NCI-H1417 (cell line): ENCODE results near the gene DMC1.
"Not testable (repeated sequence)": the region's sequence is repeated elsewhere in the genome, so short reads cannot be mapped to it uniquely, and the experiment has no call there.

Source experiments
- DNase-seq, 3 experiments: peaks; one replicate each; lab custom pipeline; 2025; lab: John Stamatoyannopoulos, UW

DMC1 gene, protein sequence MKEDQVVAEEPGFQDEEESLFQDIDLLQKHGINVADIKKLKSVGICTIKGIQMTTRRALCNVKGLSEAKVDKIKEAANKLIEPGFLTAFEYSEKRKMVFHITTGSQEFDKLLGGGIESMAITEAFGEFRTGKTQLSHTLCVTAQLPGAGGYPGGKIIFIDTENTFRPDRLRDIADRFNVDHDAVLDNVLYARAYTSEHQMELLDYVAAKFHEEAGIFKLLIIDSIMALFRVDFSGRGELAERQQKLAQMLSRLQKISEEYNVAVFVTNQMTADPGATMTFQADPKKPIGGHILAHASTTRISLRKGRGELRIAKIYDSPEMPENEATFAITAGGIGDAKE

DNA sequence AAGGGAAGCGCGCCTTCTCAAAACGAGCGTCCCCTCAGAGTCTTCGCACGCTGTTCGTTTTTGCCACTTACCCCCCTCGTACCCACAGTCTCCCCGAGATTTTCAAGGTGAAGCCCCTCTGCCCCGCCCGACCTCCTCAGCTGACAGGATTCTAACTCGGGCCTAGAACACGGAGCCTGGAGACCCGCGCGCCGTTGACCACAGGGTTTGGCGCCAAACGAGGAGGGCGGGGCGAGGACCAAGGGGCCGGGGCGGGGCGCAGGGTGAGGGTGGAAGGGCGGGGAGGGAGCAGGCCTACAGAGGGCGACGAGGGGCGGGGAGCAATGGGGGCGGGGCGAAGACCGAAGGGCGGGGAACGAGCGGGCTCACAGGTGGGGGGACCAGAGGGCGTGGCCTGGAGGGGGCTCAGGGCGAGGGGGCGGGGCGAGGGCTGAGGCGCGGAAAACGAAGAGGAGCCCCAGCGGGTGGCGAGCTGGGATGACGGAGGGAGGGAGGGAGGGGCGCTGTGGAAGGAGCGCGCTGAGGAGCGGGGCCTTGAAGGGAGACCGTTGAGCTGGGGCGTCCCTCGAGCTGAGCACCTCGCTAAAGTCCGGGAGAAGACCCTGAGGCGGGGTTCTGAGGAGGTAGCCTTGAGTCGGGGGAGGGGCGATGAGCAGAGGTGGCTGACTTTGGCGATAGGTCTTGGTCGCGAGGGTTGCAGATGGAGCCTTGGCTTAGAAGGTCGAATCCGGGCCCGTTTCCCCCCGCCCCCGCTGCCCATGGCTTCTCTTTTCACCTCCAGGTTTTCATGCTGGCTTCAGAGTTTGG is at the start of gene DMC1:
DMC1 (minus strand) TSS at position 212 of the 807 bp plus-strand sequence. CDS start 1,927 bp downstream, outside the sequence.
- peak; percentile 71 to 86 (median 74) for DNase-seq

DNA sequence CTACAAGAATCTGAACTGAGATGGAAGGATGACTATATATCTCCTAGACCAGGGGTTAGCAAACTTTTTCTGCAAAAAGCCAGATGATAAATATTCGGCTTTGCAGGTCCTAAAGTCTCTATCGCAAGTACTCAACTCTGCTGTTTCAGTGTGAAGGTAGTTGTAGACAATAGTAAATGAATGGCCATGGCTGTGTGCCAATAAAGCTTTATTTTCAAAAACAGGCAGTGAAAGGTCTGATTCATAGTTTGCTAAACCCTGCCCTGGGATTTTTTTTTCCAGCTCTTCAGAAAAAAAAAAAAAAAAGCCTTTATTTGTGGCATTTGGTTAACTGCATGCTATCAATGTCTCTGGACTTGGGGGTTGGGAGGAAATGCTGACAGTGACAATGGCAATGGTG is 48.7 kb upstream of the DMC1 start:
- no peak for DNase-seq

DNA sequence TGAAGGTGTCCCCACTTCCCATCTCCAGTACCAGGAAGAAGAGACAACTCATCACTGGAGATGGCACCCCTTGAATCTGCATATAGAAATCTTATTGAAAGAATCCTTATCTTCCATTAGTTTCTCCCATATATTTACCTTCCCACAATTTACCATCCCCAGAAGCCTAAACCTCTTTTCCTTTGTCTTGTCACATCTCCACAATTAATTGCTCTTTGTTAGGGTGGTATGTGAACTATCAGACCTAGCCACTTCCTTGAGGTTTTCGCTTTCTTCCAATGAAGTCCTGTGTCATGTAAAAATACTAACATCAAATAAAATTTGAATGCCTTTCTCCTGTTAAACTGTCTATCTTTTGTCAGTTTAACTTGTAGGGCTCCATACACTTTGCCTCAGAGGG is 48.3 kb upstream of the DMC1 start:
- no peak for DNase-seq

DNA sequence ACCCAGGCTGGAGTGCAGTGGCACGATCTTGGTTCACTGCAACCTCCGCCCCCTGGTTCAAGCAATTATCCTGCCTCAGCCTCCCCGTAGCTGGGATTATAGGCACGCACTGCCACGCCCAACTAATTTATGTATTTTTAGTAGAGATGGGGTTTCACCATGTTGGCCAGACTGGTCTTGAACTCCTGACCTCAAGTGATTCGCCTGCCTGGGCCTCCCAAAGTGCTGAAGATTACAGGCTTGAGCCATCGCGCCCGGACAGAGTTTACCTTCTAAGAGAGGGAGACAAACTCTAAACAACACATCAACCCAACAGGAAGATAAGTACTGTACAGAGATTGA is 45.1 kb upstream of the DMC1 start:
- DNase-seq: not testable (repeated sequence)

DNA sequence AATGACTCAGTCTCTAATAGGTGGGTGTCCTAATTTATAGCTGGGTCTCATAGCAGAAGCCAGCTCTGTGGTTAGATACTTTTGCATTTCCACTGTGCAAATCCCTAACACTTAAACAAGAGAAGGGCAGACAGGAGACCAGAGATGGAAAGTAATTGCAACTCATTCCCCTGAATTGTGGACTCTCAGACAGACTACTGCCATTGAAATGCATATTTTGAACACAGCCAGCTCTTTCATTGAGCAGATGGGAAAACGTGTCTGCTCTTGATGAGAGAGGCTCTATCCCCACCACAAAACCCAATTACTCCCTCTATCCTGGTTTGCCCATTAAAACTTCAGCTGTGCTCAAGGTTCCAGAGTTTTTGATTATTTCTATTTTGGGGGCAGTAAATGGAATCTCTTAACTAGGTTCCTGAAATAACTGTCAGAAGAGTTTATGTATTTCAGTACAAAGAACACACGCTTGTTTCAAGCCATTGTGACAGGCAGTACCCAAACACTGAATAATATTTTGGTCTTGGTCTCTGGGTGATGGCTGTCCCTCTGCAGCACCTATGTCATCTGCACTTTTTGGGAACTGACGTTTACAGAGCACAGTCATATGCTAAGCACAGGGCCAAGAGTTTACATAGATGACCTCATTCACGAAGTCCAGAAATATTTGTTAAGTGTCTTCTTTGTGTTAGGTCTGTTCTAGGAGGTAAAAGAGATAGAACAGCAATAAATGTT is 44.5 kb upstream of the DMC1 start:
- no peak for DNase-seq

DNA sequence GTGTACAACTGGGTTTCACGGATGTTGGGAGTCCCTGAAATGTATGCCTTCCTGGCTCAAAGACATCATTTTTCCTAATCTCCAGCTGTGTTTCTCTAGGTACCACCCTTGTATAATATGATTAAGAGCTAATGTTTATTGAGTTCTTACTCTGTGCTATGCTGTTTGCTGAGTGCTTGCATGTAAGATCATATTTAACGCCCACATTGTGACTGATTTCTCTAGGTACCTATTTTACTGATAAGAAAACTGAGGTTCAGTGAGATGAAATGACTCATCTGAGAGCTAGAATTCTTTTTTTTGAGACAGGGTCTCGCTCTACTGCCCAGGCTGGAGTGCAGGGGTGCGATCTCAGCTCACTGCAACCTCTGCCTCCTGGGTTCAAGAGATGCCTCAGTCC is 43.6 kb upstream of the DMC1 start:
- no peak for DNase-seq

DNA sequence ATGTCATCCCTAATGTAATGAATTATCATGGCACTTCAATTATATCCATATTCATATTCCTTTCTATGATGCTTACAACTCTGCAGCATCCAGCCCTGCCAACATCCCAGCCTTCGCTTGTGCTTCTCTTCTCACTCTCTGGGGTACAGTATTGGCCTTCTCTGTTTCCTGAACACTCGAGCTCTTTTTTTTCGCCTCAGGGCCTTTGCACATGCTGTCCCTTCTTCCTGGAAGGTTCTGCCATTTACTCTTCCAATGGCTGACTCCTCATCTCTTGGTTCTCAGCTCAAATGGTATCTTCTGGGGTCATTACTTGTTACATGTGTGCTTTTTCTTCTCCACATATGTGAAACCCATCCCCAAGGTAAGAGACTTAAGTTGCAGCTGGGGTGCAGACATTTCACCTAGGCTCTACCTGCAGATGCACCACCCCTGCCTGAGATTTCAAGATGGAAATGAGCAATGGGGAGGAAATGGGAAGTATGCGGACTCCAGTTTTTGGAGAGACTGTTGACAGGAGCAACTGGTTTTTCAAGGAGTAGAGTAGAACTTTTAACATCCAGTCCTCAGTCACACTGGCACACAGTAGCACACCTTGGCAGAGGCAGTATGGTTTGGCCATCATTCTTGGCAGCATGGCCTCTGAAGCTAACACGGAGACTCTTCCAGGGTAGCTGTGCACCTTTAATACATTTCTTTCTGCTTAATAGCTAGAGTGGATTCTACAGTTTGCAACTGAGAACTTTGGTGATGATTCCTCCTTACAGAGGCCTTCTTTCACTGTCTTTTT is 42.4 kb upstream of the DMC1 start:
- no peak for DNase-seq

DNA sequence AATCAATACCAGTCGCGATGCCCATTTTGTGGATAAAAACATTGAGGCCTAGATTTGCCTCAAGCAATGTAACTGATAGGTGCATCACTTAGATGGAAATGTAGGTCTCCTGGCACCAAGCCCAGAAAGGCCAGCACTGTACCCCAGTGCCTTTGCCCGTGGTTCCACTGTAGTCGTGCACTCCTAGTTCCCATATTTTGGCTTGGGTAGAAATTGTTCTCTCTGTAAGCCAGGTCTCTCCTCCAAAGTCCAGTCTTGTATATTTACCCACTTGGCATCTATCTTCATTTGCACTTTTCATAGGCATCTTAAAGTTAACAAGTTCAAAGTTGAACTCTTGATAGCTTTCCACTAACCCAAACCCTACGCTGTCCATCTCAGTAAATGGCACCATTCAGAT is 41.6 kb upstream of the DMC1 start:
- no peak for DNase-seq

DNA sequence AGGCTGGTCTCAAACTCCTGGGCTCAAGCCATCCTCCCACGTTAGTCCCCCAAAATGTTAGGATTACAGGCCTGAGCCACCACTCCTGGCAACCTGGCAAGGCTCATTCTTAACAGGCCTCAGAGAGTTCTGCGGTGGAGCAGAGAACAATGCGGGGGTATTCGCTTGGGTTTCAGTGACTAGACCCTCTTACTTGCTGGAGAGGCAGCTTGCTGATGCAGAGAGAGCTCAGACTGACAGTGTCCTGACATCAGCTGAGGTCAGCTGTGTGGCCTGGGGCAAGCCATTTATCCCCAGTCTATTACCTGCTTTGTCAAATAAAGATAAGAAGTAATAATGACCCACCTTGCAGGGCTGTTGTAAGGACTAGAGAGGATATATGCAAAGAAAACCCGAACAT is 40.3 kb upstream of the DMC1 start:
- no peak for DNase-seq

DNA sequence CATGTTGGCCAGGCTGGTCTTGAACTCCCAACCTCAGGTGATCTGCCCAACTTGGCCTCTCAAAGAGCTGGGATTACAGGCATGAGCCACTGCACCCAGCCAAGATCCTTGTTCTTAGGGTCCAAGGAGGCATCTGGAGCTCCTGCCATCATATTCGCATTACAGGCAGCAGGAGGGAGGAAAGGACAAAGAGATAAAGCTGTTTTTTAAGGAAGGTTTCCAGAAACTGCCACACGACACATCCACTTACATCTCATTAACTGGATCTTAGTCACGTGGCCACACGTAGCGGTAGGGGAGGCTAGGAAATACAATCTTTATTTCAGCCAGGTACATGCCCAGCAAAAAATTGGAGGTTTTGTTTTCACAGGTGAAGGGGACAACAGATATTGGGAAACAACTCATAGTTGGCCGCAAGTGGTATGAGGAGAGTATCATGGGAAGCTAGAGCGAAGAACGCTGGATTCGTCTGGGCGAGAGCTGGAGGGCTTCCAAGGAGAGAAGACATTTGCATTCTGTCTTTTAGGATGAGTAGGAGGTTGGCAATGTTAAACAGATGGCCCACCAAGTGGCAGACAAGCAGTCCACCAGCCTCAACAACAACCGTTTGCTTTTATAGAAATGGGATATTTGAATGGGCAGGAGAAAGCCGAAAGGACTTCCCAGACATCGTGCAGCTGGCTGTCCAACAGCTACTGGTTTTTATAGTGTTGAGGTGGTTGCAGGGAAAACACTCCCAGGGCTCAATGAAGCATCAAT is 39.2 kb upstream of the DMC1 start:
- no peak for DNase-seq

DNA sequence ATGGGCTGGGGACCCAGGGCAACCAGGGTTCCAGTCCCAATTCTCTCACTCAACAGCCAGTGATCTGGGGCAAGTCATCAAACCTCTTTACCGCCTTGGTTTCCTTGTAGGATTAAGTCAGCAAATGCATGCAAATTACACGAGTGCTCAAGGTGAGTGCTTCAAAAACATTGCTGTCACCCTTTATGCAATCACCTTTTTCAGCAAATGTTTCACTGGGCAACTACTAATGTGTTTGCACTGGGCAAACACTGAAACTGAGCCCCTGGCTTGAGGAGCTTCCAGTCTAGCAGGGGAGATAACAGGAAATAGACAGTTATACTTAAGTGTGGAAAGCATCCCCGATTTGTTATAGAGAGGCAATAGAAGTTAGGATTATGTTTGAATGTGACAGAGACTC is 37.7 kb upstream of the DMC1 start:
- no peak for DNase-seq

DNA sequence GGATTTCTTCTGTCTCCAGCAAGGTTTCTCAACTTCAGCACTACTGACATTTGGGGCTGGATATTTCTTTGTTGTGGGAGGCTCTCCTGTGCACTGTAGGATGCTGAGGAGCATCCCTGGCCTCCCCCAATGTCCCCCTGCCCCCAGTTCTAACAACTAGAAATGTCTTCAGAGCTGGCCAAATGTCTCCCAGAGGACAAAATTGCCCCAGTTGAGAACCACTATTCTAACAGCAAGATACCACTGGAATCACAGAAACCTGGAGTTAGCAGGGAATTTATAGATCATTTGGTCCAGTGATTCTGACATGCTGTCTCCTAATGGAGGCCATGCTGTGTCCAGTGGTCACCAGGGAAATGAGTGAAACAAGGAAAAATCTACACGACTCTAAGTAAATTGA is 32.2 kb upstream of the DMC1 start:
- DNase-seq: no peak

DNA sequence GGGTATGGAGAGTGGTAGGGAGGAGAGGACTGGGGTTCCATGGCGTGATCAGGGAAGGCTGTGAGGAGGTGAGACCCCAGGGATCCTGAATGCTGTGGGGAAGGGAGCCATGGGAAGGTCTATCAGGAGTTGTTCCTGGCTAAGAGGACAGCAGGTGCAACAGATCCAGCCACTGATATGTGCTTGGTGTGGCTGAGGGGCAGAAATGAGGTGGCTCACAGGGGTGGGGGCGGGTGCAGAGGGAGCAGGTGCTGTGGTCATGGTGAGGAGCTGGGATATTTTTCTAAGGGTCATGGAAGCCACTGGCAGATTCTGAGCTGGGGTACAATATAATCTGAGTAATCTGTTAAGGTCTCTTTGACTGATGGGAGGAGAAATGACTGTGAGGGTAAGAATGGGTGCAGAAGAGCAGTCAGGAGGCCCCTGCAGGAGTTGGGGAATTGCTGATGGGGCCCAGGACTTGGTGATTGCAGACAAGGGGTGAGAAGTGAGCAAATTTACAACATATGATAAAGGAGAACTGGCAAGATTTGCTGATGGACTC is 31.3 kb upstream of the DMC1 start:
- DNase-seq: no peak

DNA sequence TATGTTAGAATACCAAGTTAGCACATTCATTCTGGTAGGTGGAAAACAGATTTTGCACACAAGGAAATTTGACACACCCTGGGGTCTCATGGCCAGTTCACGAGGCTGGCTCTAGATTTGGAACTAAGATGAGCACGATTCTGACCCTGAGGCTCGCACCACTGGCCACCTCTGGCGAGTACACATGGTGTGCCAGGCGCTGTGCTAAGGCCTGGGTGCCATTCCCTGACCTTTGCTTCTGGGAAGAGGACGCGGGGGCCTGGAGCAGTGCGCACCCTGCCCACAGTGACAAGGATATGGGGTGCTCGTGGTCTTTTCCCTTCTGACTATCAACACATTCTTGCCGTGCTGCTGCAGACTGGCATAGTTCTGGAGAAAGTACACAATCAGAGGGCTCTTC is 29.5 kb upstream of the DMC1 start:
- no peak for DNase-seq

DNA sequence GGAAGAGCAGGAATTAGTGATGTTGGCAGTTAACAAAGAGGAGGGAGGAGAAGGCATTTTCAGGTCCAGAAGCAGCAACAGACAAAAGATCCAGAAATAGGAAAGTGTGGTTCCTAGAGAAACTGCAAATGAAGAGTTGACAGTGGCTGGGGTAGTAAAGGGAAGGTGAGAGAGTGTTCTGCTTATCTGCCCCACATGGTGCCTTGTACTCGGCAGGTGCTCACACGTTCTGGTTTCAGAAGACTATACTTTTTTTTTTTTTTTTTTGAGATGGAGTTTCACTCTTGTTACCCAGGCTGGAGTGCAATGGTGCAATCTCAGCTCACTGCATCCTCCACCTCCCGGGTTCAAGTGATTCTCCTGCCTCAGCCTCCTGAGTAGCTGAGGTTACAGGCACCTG is 12.9 kb upstream of the DMC1 start:
- DNase-seq: not testable (repeated sequence)

DNA sequence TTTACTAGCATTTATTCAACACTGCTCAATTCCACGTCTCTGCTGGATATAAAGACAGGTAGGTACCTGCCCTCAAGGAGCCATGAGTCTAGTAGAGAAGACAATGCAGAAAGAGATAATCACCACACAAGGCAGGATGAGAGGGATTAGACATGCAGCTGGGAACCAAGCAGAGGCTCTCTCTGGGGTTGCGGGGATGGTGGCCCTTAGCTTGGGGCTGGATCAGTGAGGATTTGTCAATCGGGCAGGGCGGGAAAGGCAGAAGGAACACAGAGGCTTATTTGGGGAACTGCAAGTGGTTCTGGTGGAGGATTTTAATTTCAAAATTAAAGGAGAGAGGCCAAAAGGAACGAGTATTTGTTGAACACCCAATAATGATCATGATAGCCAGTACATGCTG is 8.5 kb upstream of the DMC1 start:
- no peak for DNase-seq

DNA sequence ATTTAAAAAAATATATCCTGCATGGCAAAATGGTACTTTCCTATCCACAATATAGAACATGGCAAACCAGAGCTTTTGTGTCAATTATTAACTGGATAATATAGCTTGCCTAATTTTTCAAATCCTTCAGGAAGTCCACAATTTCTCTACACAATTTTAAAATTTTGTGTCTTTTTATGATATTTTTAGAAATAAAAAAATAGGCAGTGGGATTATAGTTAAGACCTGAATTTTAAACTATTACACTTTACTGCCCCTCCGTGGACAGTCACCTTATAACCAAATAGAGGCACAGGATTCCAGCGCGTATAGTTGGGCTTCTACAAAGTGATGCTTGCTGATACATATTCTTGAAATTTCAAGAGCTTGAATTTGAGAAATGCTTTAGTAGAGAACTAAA is 2.1 kb upstream of the DMC1 start:
- peak; percentile 2 to 49 (median 13) for DNase-seq

DNA sequence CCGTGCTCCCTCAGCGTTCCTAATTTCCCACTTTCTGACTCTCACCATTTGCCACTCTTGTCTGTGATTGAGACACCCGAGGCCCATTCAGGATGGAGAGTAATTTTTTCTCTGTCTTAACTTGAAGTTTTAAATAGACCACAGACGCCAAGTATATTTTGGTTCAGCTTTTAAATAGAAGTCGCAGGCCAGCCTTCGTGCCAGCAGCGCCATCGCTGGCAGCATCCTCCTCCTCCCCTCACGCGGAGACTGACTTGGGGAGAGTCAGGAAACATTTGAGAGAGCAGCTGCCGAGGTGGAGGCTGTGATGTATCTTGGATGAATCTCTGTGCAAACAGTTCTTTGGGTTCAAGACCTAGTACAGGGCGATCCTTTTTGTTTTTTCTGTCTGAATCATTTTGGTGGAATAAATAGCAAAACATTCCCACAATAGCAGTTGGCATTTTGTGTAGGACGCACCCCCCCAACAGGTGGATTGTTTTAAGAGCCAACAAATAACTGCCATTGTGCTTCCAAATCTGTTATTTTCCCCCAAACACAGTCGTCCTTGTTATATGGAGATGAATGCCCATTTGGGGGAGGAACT is 889 bp upstream of the DMC1 start:
- DNase-seq: peak; percentile 24 to 71 (median 46)

DNA sequence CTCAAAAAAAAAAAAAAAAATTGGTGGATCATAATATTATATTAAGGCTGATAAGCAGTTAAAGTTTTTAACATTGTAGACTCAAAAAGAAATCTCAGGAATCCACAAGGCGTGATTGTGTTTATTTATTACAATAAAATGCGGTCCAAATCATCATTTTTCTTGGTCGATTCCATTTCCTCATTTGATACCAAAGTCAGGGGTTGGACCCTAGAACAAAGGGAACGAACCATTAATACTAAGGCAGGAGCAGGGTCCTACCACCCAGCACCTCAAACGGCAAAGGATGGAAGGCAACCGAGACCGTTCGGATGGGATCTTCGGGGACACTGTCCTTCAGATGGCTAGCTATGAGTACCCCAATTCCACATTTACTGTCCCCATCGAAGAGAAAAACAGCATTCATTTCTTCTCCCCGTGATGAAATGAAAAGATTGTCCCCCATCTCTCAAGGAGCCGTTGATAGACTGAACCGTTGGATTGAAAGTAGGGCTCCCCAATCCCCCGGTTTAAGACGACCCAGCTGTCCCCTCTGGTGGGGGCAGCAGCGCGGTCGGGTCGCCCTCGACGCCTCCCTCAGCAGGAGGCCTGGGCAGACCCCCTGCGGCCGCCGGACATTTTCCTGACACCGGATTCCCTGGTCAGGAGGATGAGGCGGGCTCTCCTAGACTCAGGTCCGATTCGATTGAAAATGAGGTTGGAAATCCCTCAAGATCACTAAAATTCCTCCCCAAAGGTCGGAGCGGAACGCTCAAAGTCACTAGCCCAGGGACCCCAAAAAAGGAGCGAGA is 607 bp downstream of the DMC1 start:
- no peak for DNase-seq
